22Rv1 (cell line): Measurements from ENCODE around the gene SLC35F1.
"Not testable (repeated sequence)": the region's sequence is repeated elsewhere in the genome, so short reads cannot be mapped to it uniquely, and the experiment has no call there.

ENCODE experiments used
- H3K27ac ChIP-seq: fragments of 450-650 bp; 2 replicates; pipeline ENCODE4 v1.5.1; 2017
- CTCF ChIP-seq: fragments of 450-650 bp; IDR thresholded peaks from 2 replicates; pipeline ENCODE4 v1.5.1; 2017; ENCODE audit warnings: mild to moderate bottlenecking
- ZFX ChIP-seq: fragments of 450-650 bp; IDR thresholded peaks from 2 replicates; pipeline ENCODE4 v1.6.1; 2017; ENCODE audit warnings: antibody characterized with exemption, borderline replicate concordance

The SLC35F1 gene

GRCh38 chr6:117961301-117961700 is 54.2 kb downstream of the SLC35F1 start:
- no peak for TF ChIP-seq CTCF
- no peak for TF ChIP-seq ZFX
- no peak overlapping the region for H3K27ac ChIP-seq

GRCh38 chr6:117965763-117966162 is 58.7 kb downstream of the SLC35F1 start:
- not testable (repeated sequence) for H3K27ac ChIP-seq

- H3K27ac ChIP-seq = no peak overlapping the region
- TF ChIP-seq ZFX (no peak), CTCF (no peak)
Observed at GRCh38 chr6:117971637-117972036, 64.6 kb downstream of the SLC35F1 start.

GRCh38 chr6:117974914-117975627 is 68.0 kb downstream of the SLC35F1 start:
- no peak for TF ChIP-seq CTCF
- TF ChIP-seq ZFX = no peak
- H3K27ac ChIP-seq = no peak overlapping the region

- H3K27ac ChIP-seq = no peak overlapping the region
- TF ChIP-seq CTCF = peak; percentile 91
- no peak for TF ChIP-seq ZFX
Observed at GRCh38 chr6:117976030-117976651, 69.1 kb downstream of the SLC35F1 start.

- H3K27ac ChIP-seq = no peak overlapping the region
- TF ChIP-seq CTCF (no peak), ZFX (no peak)
Observed at GRCh38 chr6:117985916-117986315, 78.9 kb downstream of the SLC35F1 start.

- no peak overlapping the region for H3K27ac ChIP-seq
- TF ChIP-seq ZFX = no peak
- no peak for TF ChIP-seq CTCF
Observed at GRCh38 chr6:117986396-117986795, 79.3 kb downstream of the SLC35F1 start.

- no peak overlapping the region for H3K27ac ChIP-seq
- no peak for TF ChIP-seq CTCF
- TF ChIP-seq ZFX = no peak
Observed at GRCh38 chr6:117989086-117989485, 82.0 kb downstream of the SLC35F1 start.
